ENCODE data around the gene SPEG.
"Not testable (repeated sequence)": the region's sequence is repeated elsewhere in the genome, so short reads cannot be mapped to it uniquely, and the experiment has no call there.

SPEG gene

GRCh38 chr2:219405451-219405850 is 29.2 kb upstream of the SPEG start:
- Histone ChIP-seq H3K27me3 (ENCODE audit: insufficient read depth, poor library complexity, severe bottlenecking) (no peaks in the 10 kb centered on the region), H3K4me3 (replicated peaks; ENCODE audit: insufficient read depth, low read length) (no peak overlapping the region), H3K27ac (replicated peaks) (no peak overlapping the region)
- DNase-seq (ENCODE audit: low read depth in 1 of 2, low spot score in 1 of 2): no peak
- TF ChIP-seq SPI1 (IDR thresholded peaks at IDR 0.05; ENCODE audit: borderline replicate concordance, low read depth): no peak

- no peak overlapping the region for H3K4me3 ChIP-seq (replicated peaks; ENCODE audit: insufficient read depth, low read length)
- DNase-seq (ENCODE audit: low read depth in 1 of 2, low spot score in 1 of 2): no peak
- H3K27ac ChIP-seq (replicated peaks): no peak overlapping the region
- H3K27me3 ChIP-seq (ENCODE audit: insufficient read depth, poor library complexity, severe bottlenecking): no peaks in the 10 kb centered on the region
- TF ChIP-seq CTCF (IDR thresholded peaks at IDR 0.05; ENCODE audit: insufficient read depth, low read length) (no peak), REST (IDR thresholded peaks at IDR 0.05; ENCODE audit: insufficient replicate concordance, low read depth) (no peak), GABPA (IDR thresholded peaks at IDR 0.05; ENCODE audit: low read depth) (no peak), POLR2AphosphoS5 (IDR thresholded peaks at IDR 0.05; ENCODE audit: low read depth) (no peak), SPI1 (IDR thresholded peaks at IDR 0.05; ENCODE audit: borderline replicate concordance, low read depth) (no peak)
Measured at GRCh38 chr2:219405958-219406860, 28.4 kb upstream of the SPEG start.

- DNase-seq (ENCODE audit: low read depth in 1 of 2, low spot score in 1 of 2): no peak
- no peaks in the 10 kb centered on the region for H3K27me3 ChIP-seq (ENCODE audit: insufficient read depth, poor library complexity, severe bottlenecking)
- H3K4me3 ChIP-seq (replicated peaks; ENCODE audit: insufficient read depth, low read length): no peak overlapping the region
- no peak overlapping the region for H3K27ac ChIP-seq (replicated peaks)
- TF ChIP-seq CTCF (IDR thresholded peaks at IDR 0.05; ENCODE audit: insufficient read depth, low read length) (no peak), REST (IDR thresholded peaks at IDR 0.05; ENCODE audit: insufficient replicate concordance, low read depth) (no peak), POLR2AphosphoS5 (IDR thresholded peaks at IDR 0.05; ENCODE audit: low read depth) (no peak), GABPA (IDR thresholded peaks at IDR 0.05; ENCODE audit: low read depth) (no peak), SPI1 (IDR thresholded peaks at IDR 0.05; ENCODE audit: borderline replicate concordance, low read depth) (no peak)
Measured at GRCh38 chr2:219406861-219407230, 27.8 kb upstream of the SPEG start.

- H3K4me3 ChIP-seq (replicated peaks; ENCODE audit: insufficient read depth, low read length); H3K27me3 ChIP-seq (ENCODE audit: insufficient read depth, poor library complexity, severe bottlenecking); DNase-seq (ENCODE audit: low read depth in 1 of 2, low spot score in 1 of 2); H3K27ac ChIP-seq (replicated peaks): not testable (repeated sequence)
Measured at GRCh38 chr2:219407343-219407742, 27.3 kb upstream of the SPEG start.

- TF ChIP-seq SPI1 (IDR thresholded peaks at IDR 0.05; ENCODE audit: borderline replicate concordance, low read depth): no peak
- no peak for TF ChIP-seq POLR2AphosphoS5 (IDR thresholded peaks at IDR 0.05; ENCODE audit: low read depth)
- no peak for TF ChIP-seq GABPA (IDR thresholded peaks at IDR 0.05; ENCODE audit: low read depth)
- no peak for TF ChIP-seq REST (IDR thresholded peaks at IDR 0.05; ENCODE audit: insufficient replicate concordance, low read depth)
- TF ChIP-seq CTCF (IDR thresholded peaks at IDR 0.05; ENCODE audit: insufficient read depth, low read length): no peak
- DNase-seq (ENCODE audit: low read depth in 1 of 2, low spot score in 1 of 2): no peak
- H3K27ac ChIP-seq (replicated peaks): no peak overlapping the region
- H3K4me3 ChIP-seq (replicated peaks; ENCODE audit: insufficient read depth, low read length): no peak overlapping the region
- H3K27me3 ChIP-seq (ENCODE audit: insufficient read depth, poor library complexity, severe bottlenecking): peaks cover 3% of the 10 kb centered on the region
Measured at GRCh38 chr2:219408204-219408603, 26.4 kb upstream of the SPEG start.
